GM12878 (cell line): Measurements from ENCODE around the gene SUGP2.

Source experiments
- CBX3 ChIP-seq: fragments of 200-600 bp; sonication (generic); IDR thresholded peaks from 2 replicates; pipeline ENCODE4 v1.6.1; 2016; ENCODE audit warnings: low read depth, borderline replicate concordance
- CTCF ChIP-seq, 3 experiments: IDR thresholded peaks in 2 of 3; conservative IDR thresholded peaks in 1 of 3; 2 replicates each; pipeline ENCODE4 v1.5.1; 2011; ENCODE audit warnings: low read depth in 3 of 3, low read length in 3 of 3, mild to moderate bottlenecking in 3 of 3, control low read depth in 2 of 3, moderate library complexity in 2 of 3, inconsistent platforms in 1 of 3, mixed read lengths in 1 of 3; ENCODE audit not compliant: control insufficient read depth in 2 of 3, insufficient read depth in 1 of 3; ENCODE audit errors: extremely low read depth in 1 of 3
- EZH2 ChIP-seq: IDR thresholded peaks from 2 replicates; pipeline ENCODE4 v1.6.1; 2012; ENCODE audit warnings: low read depth, mild to moderate bottlenecking, control low read depth, inconsistent platforms, low read length, borderline replicate concordance; ENCODE audit not compliant: control insufficient read depth
- NRF1 ChIP-seq: conservative IDR thresholded peaks from 2 replicates; pipeline ENCODE4 v1.6.1; 2011; ENCODE audit warnings: mild to moderate bottlenecking, low read depth, low read length, improper control_type of control experiment
- SUZ12 ChIP-seq: fragments of 200-600 bp; sonication (generic); IDR thresholded peaks from one replicate; pipeline ENCODE4 v1.6.1; 2018; ENCODE audit warnings: antibody characterized with exemption, mild to moderate bottlenecking; ENCODE audit not compliant: unreplicated experiment
- ZZZ3 ChIP-seq: IDR thresholded peaks from 2 replicates; pipeline ENCODE4 v1.6.1; 2011; ENCODE audit warnings: low read depth; ENCODE audit not compliant: control insufficient read depth, insufficient read length
- TF ChIP-seq, protein P1 (sequence below): IDR thresholded peaks from 2 replicates; pipeline ENCODE4 v1.6.1; 2012; ENCODE audit warnings: improper control_type of control experiment, low read depth, low read length; ENCODE audit not compliant: insufficient replicate concordance
- TF ChIP-seq, protein P2 (sequence below): fragments of 450-650 bp; conservative IDR thresholded peaks from 2 replicates; pipeline ENCODE4 v1.6.1; 2017; ENCODE audit warnings: mild to moderate bottlenecking, moderate library complexity

DNA sequence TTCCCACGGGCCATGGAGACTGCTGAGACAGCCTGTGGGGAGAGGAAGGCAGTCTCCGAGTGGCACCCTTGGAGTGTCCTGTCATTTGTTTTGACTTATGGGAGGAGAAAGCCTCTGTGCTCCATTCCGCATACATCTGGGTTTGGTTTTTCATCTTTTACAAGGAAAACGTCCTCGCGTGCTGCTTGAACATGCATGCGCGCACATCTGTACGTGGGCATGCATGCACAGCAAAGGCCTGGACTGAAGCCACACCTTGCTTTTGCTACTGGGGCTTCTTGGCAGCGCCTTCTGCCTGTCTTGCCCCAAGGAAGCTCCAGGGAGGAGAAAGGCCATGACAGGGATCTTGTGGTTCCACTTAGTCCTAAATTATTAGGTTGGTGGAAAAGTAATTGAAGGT, 44.0 kb downstream of the SUGP2 start:
- TF ChIP-seq, protein P1, sequence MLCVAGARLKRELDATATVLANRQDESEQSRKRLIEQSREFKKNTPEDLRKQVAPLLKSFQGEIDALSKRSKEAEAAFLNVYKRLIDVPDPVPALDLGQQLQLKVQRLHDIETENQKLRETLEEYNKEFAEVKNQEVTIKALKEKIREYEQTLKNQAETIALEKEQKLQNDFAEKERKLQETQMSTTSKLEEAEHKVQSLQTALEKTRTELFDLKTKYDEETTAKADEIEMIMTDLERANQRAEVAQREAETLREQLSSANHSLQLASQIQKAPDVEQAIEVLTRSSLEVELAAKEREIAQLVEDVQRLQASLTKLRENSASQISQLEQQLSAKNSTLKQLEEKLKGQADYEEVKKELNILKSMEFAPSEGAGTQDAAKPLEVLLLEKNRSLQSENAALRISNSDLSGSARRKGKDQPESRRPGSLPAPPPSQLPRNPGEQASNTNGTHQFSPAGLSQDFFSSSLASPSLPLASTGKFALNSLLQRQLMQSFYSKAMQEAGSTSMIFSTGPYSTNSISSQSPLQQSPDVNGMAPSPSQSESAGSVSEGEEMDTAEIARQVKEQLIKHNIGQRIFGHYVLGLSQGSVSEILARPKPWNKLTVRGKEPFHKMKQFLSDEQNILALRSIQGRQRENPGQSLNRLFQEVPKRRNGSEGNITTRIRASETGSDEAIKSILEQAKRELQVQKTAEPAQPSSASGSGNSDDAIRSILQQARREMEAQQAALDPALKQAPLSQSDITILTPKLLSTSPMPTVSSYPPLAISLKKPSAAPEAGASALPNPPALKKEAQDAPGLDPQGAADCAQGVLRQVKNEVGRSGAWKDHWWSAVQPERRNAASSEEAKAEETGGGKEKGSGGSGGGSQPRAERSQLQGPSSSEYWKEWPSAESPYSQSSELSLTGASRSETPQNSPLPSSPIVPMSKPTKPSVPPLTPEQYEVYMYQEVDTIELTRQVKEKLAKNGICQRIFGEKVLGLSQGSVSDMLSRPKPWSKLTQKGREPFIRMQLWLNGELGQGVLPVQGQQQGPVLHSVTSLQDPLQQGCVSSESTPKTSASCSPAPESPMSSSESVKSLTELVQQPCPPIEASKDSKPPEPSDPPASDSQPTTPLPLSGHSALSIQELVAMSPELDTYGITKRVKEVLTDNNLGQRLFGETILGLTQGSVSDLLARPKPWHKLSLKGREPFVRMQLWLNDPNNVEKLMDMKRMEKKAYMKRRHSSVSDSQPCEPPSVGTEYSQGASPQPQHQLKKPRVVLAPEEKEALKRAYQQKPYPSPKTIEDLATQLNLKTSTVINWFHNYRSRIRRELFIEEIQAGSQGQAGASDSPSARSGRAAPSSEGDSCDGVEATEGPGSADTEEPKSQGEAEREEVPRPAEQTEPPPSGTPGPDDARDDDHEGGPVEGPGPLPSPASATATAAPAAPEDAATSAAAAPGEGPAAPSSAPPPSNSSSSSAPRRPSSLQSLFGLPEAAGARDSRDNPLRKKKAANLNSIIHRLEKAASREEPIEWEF, result no peak
- TF ChIP-seq EZH2 (no peak), CTCF (IDR thresholded peaks at IDR 0.05 in 2 of 3, conservative IDR thresholded peaks at IDR 0.05 in 1 of 3; ENCODE audit: control insufficient read depth in 2 of 3, extremely low read depth in 1 of 3, insufficient read depth in 1 of 3, low read depth in 3 of 3, low read length in 3 of 3) (no peak), NRF1 (no peak), SUZ12 (no peak), CBX3 (no peak), ZZZ3 (no peak)
- TF ChIP-seq, protein P2, sequence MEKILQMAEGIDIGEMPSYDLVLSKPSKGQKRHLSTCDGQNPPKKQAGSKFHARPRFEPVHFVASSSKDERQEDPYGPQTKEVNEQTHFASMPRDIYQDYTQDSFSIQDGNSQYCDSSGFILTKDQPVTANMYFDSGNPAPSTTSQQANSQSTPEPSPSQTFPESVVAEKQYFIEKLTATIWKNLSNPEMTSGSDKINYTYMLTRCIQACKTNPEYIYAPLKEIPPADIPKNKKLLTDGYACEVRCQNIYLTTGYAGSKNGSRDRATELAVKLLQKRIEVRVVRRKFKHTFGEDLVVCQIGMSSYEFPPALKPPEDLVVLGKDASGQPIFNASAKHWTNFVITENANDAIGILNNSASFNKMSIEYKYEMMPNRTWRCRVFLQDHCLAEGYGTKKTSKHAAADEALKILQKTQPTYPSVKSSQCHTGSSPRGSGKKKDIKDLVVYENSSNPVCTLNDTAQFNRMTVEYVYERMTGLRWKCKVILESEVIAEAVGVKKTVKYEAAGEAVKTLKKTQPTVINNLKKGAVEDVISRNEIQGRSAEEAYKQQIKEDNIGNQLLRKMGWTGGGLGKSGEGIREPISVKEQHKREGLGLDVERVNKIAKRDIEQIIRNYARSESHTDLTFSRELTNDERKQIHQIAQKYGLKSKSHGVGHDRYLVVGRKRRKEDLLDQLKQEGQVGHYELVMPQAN, result no peak
